Esophagus muscularis mucosa (tissue), 4 donors: ENCODE data around the gene RPP38.

Experiments used
- CTCF ChIP-seq, 3 experiments: fragments of 200-600 bp in 2 of 3; fragments of 450-650 bp in 1 of 3; sonication (generic) in 2 of 3; IDR thresholded peaks; one replicate each; pipeline ENCODE4 v1.5.1; 2017 to 2019; ENCODE audit warnings: antibody characterized with exemption in 3 of 3, mild to moderate bottlenecking in 2 of 3, moderate library complexity in 1 of 3
- EP300 ChIP-seq: sonication (generic); formaldehyde crosslinking; IDR thresholded peaks from one replicate; pipeline ENCODE4 v1.6.1; 2017; ENCODE audit warnings: antibody characterized with exemption
- POLR2A ChIP-seq: fragments of 450-650 bp; IDR thresholded peaks from one replicate; pipeline ENCODE4 v1.6.1; 2017; ENCODE audit warnings: antibody characterized with exemption, moderate library complexity, mild to moderate bottlenecking, low read depth
- POLR2AphosphoS5 ChIP-seq, 2 donors: sonication (generic); formaldehyde crosslinking; IDR thresholded peaks; one replicate each; pipeline ENCODE4 v1.6.1; 2017; ENCODE audit warnings: antibody characterized with exemption in 2 of 2

GRCh38 chr10:15084502-15084922, 12.6 kb upstream of the RPP38 start:
- TF ChIP-seq EP300 (no peak), POLR2A (no peak), CTCF (IDR thresholded peaks at IDR 0.05) (peak in 1 of 3 experiments; percentile 5), POLR2AphosphoS5 (IDR thresholded peaks at IDR 0.05) (peak in 1 of 2 donors; percentile 47)
